Body of pancreas (tissue), 4 donors: ENCODE data around the gene OPN5. TPM values are rescaled to one million over a fixed set of nuclear protein-coding genes. Genes with fewer than 3 reads are reported as not detected.

Experiments
- ATAC-seq: fragments of 150-250 bp; one replicate; pipeline ENCODE4 v1.9.1; 2016
- DNase-seq, 4 donors: peaks; one replicate each; pipeline ENCODE4 v3.0.0-alpha.2; 2019
- H3K27ac ChIP-seq, 4 donors: fragments of 200-600 bp; sonication (generic); 1 replicate in 3 of 4; 2 replicates in 1 of 4; pipeline versions ENCODE4 v1.5.1 to v1.6.1; 2016 to 2019; ENCODE audit warnings: mild to moderate bottlenecking in 1 of 4, mixed read lengths in 1 of 4, moderate library complexity in 1 of 4
- H3K27me3 ChIP-seq, 2 donors: fragments of 200-600 bp; sonication (generic); one replicate each; pipeline ENCODE4 v1.6.0; 2016; ENCODE audit warnings: mild to moderate bottlenecking in 1 of 2
- H3K36me3 ChIP-seq, 2 donors: fragments of 200-600 bp; sonication (generic); replicated peaks in 1 of 2; 2 replicates each; pipeline ENCODE4 v1.5.1; 2016; ENCODE audit warnings: low read depth in 2 of 2; ENCODE audit not compliant: insufficient read depth in 1 of 2
- H3K4me1 ChIP-seq: fragments of 200-600 bp; sonication (generic); one replicate; pipeline ENCODE4 v1.6.0; 2016
- H3K4me3 ChIP-seq, 2 donors: fragments of 200-600 bp; sonication (generic); 1 replicate in 1 of 2; 2 replicates in 1 of 2; pipeline ENCODE4 v1.5.1; 2016 to 2019
- H3K9me3 ChIP-seq, 3 donors: fragments of 200-600 bp; sonication (generic); 1 replicate in 2 of 3; 2 replicates in 1 of 3; pipeline ENCODE4 v1.5.1; 2016
- CTCF ChIP-seq, 7 experiments: fragments of 450-650 bp in 4 of 7; fragments of 200-600 bp in 3 of 7; sonication (generic) in 3 of 7; IDR thresholded peaks; one replicate each; pipeline ENCODE4 v1.5.1; 2016 to 2019; ENCODE audit warnings: antibody characterized with exemption in 7 of 7
- POLR2A ChIP-seq, 3 donors: fragments of 450-650 bp; IDR thresholded peaks; one replicate each; pipeline ENCODE4 v1.6.1; 2016; ENCODE audit warnings: antibody characterized with exemption in 3 of 3, mild to moderate bottlenecking in 2 of 3
- WGBS, 2 donors: methylation state at CpG; one replicate each; pipeline ENCODE4 v1.1.5; 2017; 5-methylcytosine and 5-hydroxymethylcytosine counted together
- intact Hi-C: fragments of 100-400 bp; cut with DNase I; formaldehyde crosslinking; loops from one replicate; pipeline ENCODE4 v1.15.1; 2023
- total RNA-seq, 2 donors: library from RNA; depleted of rRNA; stranded (reverse); fragments of >200 nt; gene quantifications; one replicate each; pipeline ENCODE4 v1.1.0, GENCODE V29; 2016

OPN5 gene
- total RNA-seq, 2 donors from 2014 or later = not detected

GRCh38 chr6:47854971-47855370, 73.1 kb downstream of the OPN5 start:
- no peak overlapping the region for H3K4me3 ChIP-seq
- H3K27ac ChIP-seq = no peak overlapping the region
- no peaks in the 10 kb centered on the region for H3K4me1 ChIP-seq
- H3K27me3 ChIP-seq = peaks cover 0 to 5% of the 10 kb centered on the region in 2 donors
- H3K9me3 ChIP-seq = no peaks in the 10 kb centered on the region
- DNase-seq (no peak), ATAC-seq (no peak)
- intact Hi-C loops = no loop called here
- TF ChIP-seq CTCF (IDR thresholded peaks at IDR 0.05) = no peak
- TF ChIP-seq POLR2A (IDR thresholded peaks at IDR 0.05) = no peak
- no peaks in the 10 kb centered on the region for H3K36me3 ChIP-seq
- 38 to 42% methylated on average over 1 of the region's 1 CpG for WGBS, 2 donors

GRCh38 chr6:47859175-47859574, 77.3 kb downstream of the OPN5 start:
- ATAC-seq = no peak
- WGBS, 2 donors = 10 to 11% methylated on average over 1 of the region's 1 CpG

GRCh38 chr6:47862731-47863130, 80.9 kb downstream of the OPN5 start:
- no peaks in the 10 kb centered on the region for H3K4me1 ChIP-seq
- no peak for DNase-seq
- no peak for ATAC-seq
- intact Hi-C loops = no loop called here
- H3K27ac ChIP-seq = no peak overlapping the region
- no peaks in the 10 kb centered on the region for H3K36me3 ChIP-seq
- 55 to 56% methylated on average over 1 of the region's 1 CpG for WGBS, 2 donors
- TF ChIP-seq CTCF (IDR thresholded peaks at IDR 0.05) (no peak), POLR2A (IDR thresholded peaks at IDR 0.05) (no peak)
- H3K4me3 ChIP-seq = no peak overlapping the region
- H3K27me3 ChIP-seq = no peaks in the 10 kb centered on the region
- H3K9me3 ChIP-seq = no peaks in the 10 kb centered on the region

More at GRCh38 chr6:47859175-47859574, 77.3 kb downstream of the OPN5 start:
- no peak for DNase-seq
- peaks cover 0 to 5% of the 10 kb centered on the region in 2 donors for H3K27me3 ChIP-seq
- H3K4me1 ChIP-seq = no peaks in the 10 kb centered on the region
- H3K9me3 ChIP-seq = no peaks in the 10 kb centered on the region
- H3K4me3 ChIP-seq = no peak overlapping the region
- TF ChIP-seq CTCF (IDR thresholded peaks at IDR 0.05) = no peak
- TF ChIP-seq POLR2A (IDR thresholded peaks at IDR 0.05) = no peak
- intact Hi-C loops = no loop called here
- no peak overlapping the region for H3K27ac ChIP-seq
- H3K36me3 ChIP-seq = no peaks in the 10 kb centered on the region

- 21 to 24% methylated on average over 2 of the region's 2 CpGs for WGBS, 2 donors
- Histone ChIP-seq H3K4me3 (no peak overlapping the region), H3K27me3 (no peaks in the 10 kb centered on the region), H3K4me1 (no peaks in the 10 kb centered on the region), H3K36me3 (no peaks in the 10 kb centered on the region), H3K9me3 (no peaks in the 10 kb centered on the region), H3K27ac (no peak overlapping the region)
- DNase-seq (no peak), ATAC-seq (no peak)
- TF ChIP-seq POLR2A (IDR thresholded peaks at IDR 0.05) (no peak), CTCF (IDR thresholded peaks at IDR 0.05) (no peak)
- intact Hi-C loops = no loop called here
These were observed 83.4 kb downstream of the OPN5 start for GRCh38 chr6:47865206-47865605.

GRCh38 chr6:47875593-47875992, 93.8 kb downstream of the OPN5 start:
- H3K4me3 ChIP-seq = no peak overlapping the region
- H3K9me3 ChIP-seq = no peaks in the 10 kb centered on the region
- H3K27me3 ChIP-seq = no peaks in the 10 kb centered on the region
- intact Hi-C loops = no loop called here
- no peaks in the 10 kb centered on the region for H3K36me3 ChIP-seq
- no peak overlapping the region for H3K27ac ChIP-seq
- no peaks in the 10 kb centered on the region for H3K4me1 ChIP-seq
- TF ChIP-seq POLR2A (IDR thresholded peaks at IDR 0.05) (no peak), CTCF (IDR thresholded peaks at IDR 0.05) (no peak)
- DNase-seq = no peak
- ATAC-seq = no peak
- 62 to 70% methylated on average over 1 of the region's 1 CpG for WGBS, 2 donors
